SK-N-SH (cell line): ENCODE measurements around the gene PCBP3. TPM values are rescaled to one million over a fixed set of nuclear protein-coding genes. Genes with fewer than 3 reads are reported as not detected.

Source experiments
- CTCF ChIA-PET: fragments of 300-600, 350-600 bp; formaldehyde crosslinking; extraction: SDS; loops from one replicate; lab custom pipeline; 2021; lab: Yijun Ruan, JAX
- POLR2A ChIA-PET: fragments of 350-600 bp; sonication (Branson Sonifier 250); formaldehyde crosslinking; extraction: SDS; loops from one replicate; lab custom pipeline; 2020; ENCODE audit warnings: antibody characterized with exemption, inconsistent platforms; lab: Yijun Ruan, JAX
- DNase-seq: peaks from one replicate; pipeline ENCODE4 v3.0.0; 2012
- H2AFZ ChIP-seq: fragments of 200-600 bp; sonication (generic); 2 replicates; pipeline ENCODE4 v1.8.1; 2016; ENCODE audit warnings: antibody characterized with exemption, mild to moderate bottlenecking, low read depth
- H3F3A ChIP-seq: fragments of 200-600 bp; sonication (generic); replicated peaks from 2 replicates; pipeline ENCODE3; 2016; ENCODE audit warnings: antibody characterized with exemption, mild to moderate bottlenecking; ENCODE audit not compliant: insufficient read depth
- H3K27ac ChIP-seq, 2 experiments: fragments of 200-500 bp in 1 of 2; fragments of 200-600 bp in 1 of 2; sonication (Bioruptor generic) in 1 of 2; sonication (generic), shearing (Covaris generic) in 1 of 2; 2 replicates each; pipeline versions ENCODE4 v1.5.1 to v1.6.1; 2014 to 2016; ENCODE audit warnings: low read depth in 2 of 2, inconsistent platforms in 1 of 2, low read length in 1 of 2, mild to moderate bottlenecking in 1 of 2, mixed read lengths in 1 of 2
- H3K27me3 ChIP-seq: fragments of 200-600 bp; sonication (generic), shearing (Covaris generic); 2 replicates; pipeline ENCODE4 v1.6.1; 2016; ENCODE audit warnings: mixed run types; ENCODE audit not compliant: insufficient read depth
- H3K36me3 ChIP-seq, 2 experiments: fragments of 200-500 bp in 1 of 2; fragments of 200-600 bp in 1 of 2; sonication (Bioruptor generic) in 1 of 2; sonication (generic) in 1 of 2; replicated peaks in 1 of 2; 2 replicates each; pipeline versions ENCODE3 to v1.5.1; 2014 to 2016; ENCODE audit warnings: low read length in 1 of 2, mild to moderate bottlenecking in 1 of 2; ENCODE audit not compliant: insufficient read depth in 2 of 2, control insufficient read depth in 1 of 2
- H3K4me1 ChIP-seq, 2 experiments: fragments of 200-500 bp in 1 of 2; fragments of 200-600 bp in 1 of 2; sonication (Bioruptor generic) in 1 of 2; sonication (generic), shearing (Covaris generic) in 1 of 2; 2 replicates each; pipeline versions ENCODE4 v1.5.1 to v1.6.1; 2014 to 2016; ENCODE audit warnings: low read depth in 1 of 2, low read length in 1 of 2, mixed run types in 1 of 2; ENCODE audit not compliant: insufficient read depth in 2 of 2, control insufficient read depth in 1 of 2
- H3K4me2 ChIP-seq: fragments of 200-600 bp; sonication (generic), shearing (Covaris generic); 2 replicates; pipeline ENCODE4 v1.6.1; 2017; ENCODE audit warnings: mixed run types
- H3K4me3 ChIP-seq, 2 experiments: fragments of 200-500 bp in 1 of 2; fragments of 200-600 bp in 1 of 2; sonication (Bioruptor generic) in 1 of 2; sonication (generic), shearing (Covaris generic) in 1 of 2; 2 replicates each; pipeline versions ENCODE4 v1.5.1 to v1.8.1; 2014 to 2016; ENCODE audit warnings: low read depth in 2 of 2, inconsistent platforms in 1 of 2, low read length in 1 of 2, mild to moderate bottlenecking in 1 of 2, mixed read lengths in 1 of 2, moderate library complexity in 1 of 2
- H3K79me2 ChIP-seq: fragments of 200-600 bp; sonication (generic); 2 replicates; pipeline ENCODE4 v1.8.1; 2017; ENCODE audit warnings: mild to moderate bottlenecking; ENCODE audit not compliant: insufficient read depth
- H3K9ac ChIP-seq: fragments of 200-600 bp; sonication (generic); 2 replicates; pipeline ENCODE4 v1.6.1; 2017; ENCODE audit warnings: mixed run types
- H3K9me2 ChIP-seq: fragments of 200-600 bp; sonication (generic); 2 replicates; pipeline ENCODE4 v1.6.1; 2017; ENCODE audit warnings: mixed run types
- H3K9me3 ChIP-seq: fragments of 200-600 bp; sonication (generic); 2 replicates; pipeline ENCODE4 v1.6.1; 2017; ENCODE audit warnings: mixed run types, mild to moderate bottlenecking, moderate library complexity
- H4K20me1 ChIP-seq: fragments of 200-600 bp; sonication (generic); 2 replicates; pipeline ENCODE4 v1.6.1; 2017; ENCODE audit warnings: mild to moderate bottlenecking, mixed run types; ENCODE audit not compliant: insufficient read depth
- CTCF ChIP-seq: fragments of 200-600 bp; sonication (generic); IDR thresholded peaks from 2 replicates; pipeline ENCODE4 v1.6.1; 2017; ENCODE audit warnings: antibody characterized with exemption, mild to moderate bottlenecking, moderate library complexity
- ELF1 ChIP-seq: IDR thresholded peaks from 2 replicates; pipeline ENCODE4 v1.4.0; 2012
- EZH2phosphoT487 ChIP-seq: fragments of 200-600 bp; sonication (generic); IDR thresholded peaks from 2 replicates; pipeline ENCODE4 v1.6.1; 2017; ENCODE audit warnings: low read depth, mixed run types, mild to moderate bottlenecking, antibody characterized with exemption, moderate library complexity, borderline replicate concordance
- FOXJ3 ChIP-seq: sonication (generic); formaldehyde crosslinking; IDR thresholded peaks from 2 replicates; pipeline ENCODE4 v1.5.1; 2020; ENCODE audit warnings: mild to moderate bottlenecking, missing genetic modification reagents
- GABPA ChIP-seq: IDR thresholded peaks from 2 replicates; pipeline ENCODE4 v1.4.0; 2012; ENCODE audit warnings: low read depth, mild to moderate bottlenecking
- IRF3 ChIP-seq: fragments of 150-350 bp; IDR thresholded peaks from 2 replicates; pipeline ENCODE4 v1.6.1; 2016; ENCODE audit warnings: mild to moderate bottlenecking, low read depth, low read length
- JUND ChIP-seq: IDR thresholded peaks from 2 replicates; pipeline ENCODE4 v1.4.0; 2012
- MAX ChIP-seq: IDR thresholded peaks from 2 replicates; pipeline ENCODE4 v1.4.0; 2012; ENCODE audit warnings: low read depth
- MEF2A ChIP-seq: IDR thresholded peaks from 2 replicates; pipeline ENCODE4 v1.4.0; 2012; ENCODE audit warnings: low read depth, borderline replicate concordance
- NRF1 ChIP-seq: IDR thresholded peaks from 2 replicates; pipeline ENCODE4 v1.6.1; 2012; ENCODE audit warnings: low read depth, mild to moderate bottlenecking, low read length
- PBX3 ChIP-seq: IDR thresholded peaks from 2 replicates; pipeline ENCODE4; 2012
- RAD21 ChIP-seq: IDR thresholded peaks from 2 replicates; pipeline ENCODE4 v1.6.1; 2012; ENCODE audit warnings: mild to moderate bottlenecking, low read length
- REST ChIP-seq: IDR thresholded peaks from 2 replicates; pipeline ENCODE4 v1.6.1; 2012; ENCODE audit warnings: mild to moderate bottlenecking, low read depth, low read length, moderate library complexity
- RFX5 ChIP-seq: IDR thresholded peaks from 2 replicates; pipeline ENCODE4 v1.6.1; 2012; ENCODE audit warnings: mild to moderate bottlenecking, improper control_type of control experiment, low read length
- RXRA ChIP-seq: IDR thresholded peaks from 2 replicates; pipeline ENCODE4 v1.4.0; 2012; ENCODE audit warnings: low read depth, mild to moderate bottlenecking, borderline replicate concordance
- SIN3A ChIP-seq: IDR thresholded peaks from 2 replicates; pipeline ENCODE4 v1.6.1; 2012; ENCODE audit warnings: low read depth, mild to moderate bottlenecking, low read length, moderate library complexity, borderline replicate concordance
- TCF12 ChIP-seq: IDR thresholded peaks from 2 replicates; pipeline ENCODE4 v1.4.0; 2012
- USF1 ChIP-seq: IDR thresholded peaks from 2 replicates; pipeline ENCODE4 v1.4.0; 2012; ENCODE audit warnings: low read depth, borderline replicate concordance
- USF2 ChIP-seq: fragments of 150-350 bp; IDR thresholded peaks from 2 replicates; pipeline ENCODE4 v1.6.1; 2017; ENCODE audit warnings: antibody characterized with exemption, low read length, low read depth, borderline replicate concordance
- YY1 ChIP-seq: IDR thresholded peaks from 2 replicates; pipeline ENCODE4 v1.4.0; 2012; ENCODE audit warnings: low read depth, mild to moderate bottlenecking
- ZBTB33 ChIP-seq: IDR thresholded peaks from 2 replicates; pipeline ENCODE4 v1.4.0; 2012; ENCODE audit warnings: low read depth, borderline replicate concordance
- WGBS: methylation state at CpG from one replicate; pipeline ENCODE4 v1.1.6; 2017; ENCODE audit warnings: low lambda C conversion rate; 5-methylcytosine and 5-hydroxymethylcytosine counted together
- polyA plus RNA-seq, 3 experiments: library from polyadenylated mRNA; depleted of rRNA; stranded (reverse); fragments of >200 nt; gene quantifications; 2 replicates each; pipeline ENCODE4 v1.2.3, GENCODE V29; 2012

Gene PCBP3
- polyA plus RNA-seq, 1 of the 3 experiments (the other 2 are of a cell fraction): 9.5 TPM

- Histone ChIP-seq H3F3A (peaks cover 2% of the 10 kb centered on the region), H4K20me1 (no peaks in the 10 kb centered on the region), H3K36me3 (no peaks in the 10 kb centered on the region), H3K4me2 (no peak overlapping the region; the same call in 1 of the 2 replicates), H3K9ac (no peak overlapping the region), H3K4me3 (no peak overlapping the region), H3K9me2 (no peaks in the 10 kb centered on the region), H3K9me3 (no peaks in the 10 kb centered on the region), H3K4me1 (peaks cover 8 to 28% of the 10 kb centered on the region in 2 experiments; a peak in 2 of 4 replicates), H3K27ac (peak overlapping the region; percentile 22 to 99; a peak in 3 of 4 replicates), H3K27me3 (no peaks in the 10 kb centered on the region), H3K79me2 (no peaks in the 10 kb centered on the region), H2AFZ (no peak overlapping the region)
- WGBS: 66% methylated on average over 9 of the region's 18 CpGs
- peak; percentile 83 for DNase-seq
- ChIA-PET POLR2A (interaction anchor here (0.9 to 2.3 kb wide), 4 partner anchors 72 to 264 kb away, joined by 3 to 18 read pairs (median 4); no protein-coding TSS in a partner anchor), CTCF (interaction anchor here (0.6 to 4.7 kb wide), 48 partner anchors 10 to 531 kb away, joined by 3 to 127 read pairs (median 4); partner anchors contain the start of gene POFUT2)
- no peak for TF ChIP-seq USF2
- no peak for TF ChIP-seq PBX3
- no peak for TF ChIP-seq TCF12
- no peak for TF ChIP-seq NRF1
- no peak for TF ChIP-seq RFX5
- TF ChIP-seq CTCF: no peak
- TF ChIP-seq RXRA: no peak
- TF ChIP-seq REST: no peak
- no peak for TF ChIP-seq ZBTB33
- no peak for TF ChIP-seq JUND
- no peak for TF ChIP-seq ELF1
- no peak for TF ChIP-seq USF1
- TF ChIP-seq IRF3: no peak
- no peak for TF ChIP-seq FOXJ3 (CRISPR knock-in tag)
- no peak for TF ChIP-seq GABPA
- no peak for TF ChIP-seq MEF2A
- no peak for TF ChIP-seq MAX
- no peak for TF ChIP-seq EZH2phosphoT487
- TF ChIP-seq SIN3A: no peak
- TF ChIP-seq YY1: no peak
- peak; percentile 8 for TF ChIP-seq RAD21
Measured at GRCh38 chr21:45819478-45820170, 176.1 kb downstream of the PCBP3 start.
